Cardiac atrium fibroblast (primary cell): ENCODE results near the gene SCIN. TPM values are rescaled to one million over a fixed set of nuclear protein-coding genes. Genes with fewer than 3 reads are reported as not detected.

Experiments
- total RNA-seq: library from RNA; depleted of rRNA; stranded (reverse); fragments of >200 nt; gene quantifications from 2 replicates; pipeline ENCODE4 v1.2.3, GENCODE V29; 2015

SCIN gene
- not detected in 2 replicates for total RNA-seq

DNA sequence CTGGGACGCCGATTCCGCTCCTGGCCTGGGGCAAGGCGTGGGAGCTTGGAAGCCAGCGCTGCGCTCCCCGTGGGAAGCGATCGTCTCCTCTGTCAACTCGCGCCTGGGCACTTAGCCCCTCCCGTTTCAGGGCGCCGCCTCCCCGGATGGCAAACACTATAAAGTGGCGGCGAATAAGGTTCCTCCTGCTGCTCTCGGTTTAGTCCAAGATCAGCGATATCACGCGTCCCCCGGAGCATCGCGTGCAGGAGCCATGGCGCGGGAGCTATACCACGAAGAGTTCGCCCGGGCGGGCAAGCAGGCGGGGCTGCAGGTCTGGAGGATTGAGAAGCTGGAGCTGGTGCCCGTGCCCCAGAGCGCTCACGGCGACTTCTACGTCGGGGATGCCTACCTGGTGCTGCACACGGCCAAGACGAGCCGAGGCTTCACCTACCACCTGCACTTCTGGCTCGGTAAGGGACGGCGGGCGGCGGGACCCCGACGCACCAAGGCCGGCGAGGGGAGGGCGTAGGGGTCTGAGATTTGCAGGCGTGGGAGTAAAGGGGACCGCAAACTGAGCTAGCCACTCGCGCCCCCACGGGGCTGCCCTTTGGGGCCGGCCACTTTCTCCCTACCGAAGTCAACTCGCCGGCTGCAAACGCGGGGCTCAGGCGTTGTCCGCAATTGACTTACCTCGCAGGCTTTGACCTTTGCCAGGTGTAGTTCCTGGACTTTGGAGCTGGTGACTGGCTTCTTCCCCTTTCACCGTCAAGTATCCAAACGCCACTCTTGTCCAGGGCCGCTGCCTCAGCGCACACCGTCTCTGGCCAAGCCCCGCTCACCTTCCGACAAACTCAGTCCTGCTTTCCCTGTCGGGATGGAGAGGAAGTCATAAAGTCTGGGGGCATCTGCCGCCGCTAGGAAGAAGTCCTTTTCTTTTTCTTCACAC is at the start of gene SCIN:
Gene SCIN, plus strand, starts transcription at position 187 of the 928 bp plus-strand sequence. Its CDS starts 67 bp downstream, at position 254.

GRCh38 chr7:12686891-12687717 is 116.6 kb downstream of the SCIN start, which contains the start of gene ARL4A:
Gene ARL4A (plus strand): TSS chr7:12687633. CDS start chr7:12688255, 622 bp downstream.

Other genes with a start within 250 kb of the SCIN start
- gene VWDE, start 166.9 kb upstream of the SCIN start, total RNA-seq = not detected in 2 replicates
- 8.8 and 18.6 TPM in 2 replicates for gene ARL4A, start 116.9 kb downstream of the SCIN start, total RNA-seq